Endodermal cell (in vitro differentiated cells): ENCODE results near the gene CCNQ. TPM values are rescaled to one million over a fixed set of nuclear protein-coding genes. Genes with fewer than 3 reads are reported as not detected.

Experiments used
- DNase-seq: peaks from one replicate; pipeline ENCODE4 v3.0.0-alpha.2; 2017
- H3K27ac ChIP-seq: 2 replicates; pipeline ENCODE4 v1.5.1; 2013; ENCODE audit warnings: mild to moderate bottlenecking, low read depth, low read length, moderate library complexity
- H3K27me3 ChIP-seq: 2 replicates; pipeline ENCODE4 v1.6.1; 2013; ENCODE audit warnings: mild to moderate bottlenecking, low read length, moderate library complexity; ENCODE audit not compliant: insufficient read depth, control insufficient read depth, poor library complexity, severe bottlenecking
- H3K36me3 ChIP-seq: 2 replicates; pipeline ENCODE4 v1.7.0; 2013; ENCODE audit warnings: mild to moderate bottlenecking, low read length, moderate library complexity; ENCODE audit not compliant: control insufficient read depth, insufficient read depth
- H3K4me1 ChIP-seq: one replicate; pipeline ENCODE4 v1.7.0; 2013; ENCODE audit warnings: low read length; ENCODE audit not compliant: control insufficient read depth, insufficient read depth
- H3K4me3 ChIP-seq: 2 replicates; pipeline ENCODE4 v1.5.1; 2013; ENCODE audit warnings: mild to moderate bottlenecking, low read length, moderate library complexity
- H3K9ac ChIP-seq: 2 replicates; pipeline ENCODE4 v1.6.1; 2013; ENCODE audit warnings: mild to moderate bottlenecking, low read length, moderate library complexity; ENCODE audit not compliant: poor library complexity, severe bottlenecking; ENCODE audit errors: extremely low read depth
- H3K9me3 ChIP-seq: 2 replicates; pipeline ENCODE4 v1.6.1; 2013; ENCODE audit warnings: mild to moderate bottlenecking, low read length, moderate library complexity; ENCODE audit not compliant: control insufficient read depth
- H3K27ac Mint-ChIP-seq: 2 replicates; pipeline ENCODE4 v1.8.0; 2020; ENCODE audit warnings: mixed read lengths
- H3K27me3 Mint-ChIP-seq: 2 replicates; pipeline ENCODE4 v1.8.0; 2021; ENCODE audit warnings: mild to moderate bottlenecking, mixed read lengths; ENCODE audit not compliant: insufficient read depth
- H3K36me3 Mint-ChIP-seq: 2 replicates; pipeline ENCODE4 v1.8.0; 2020; ENCODE audit warnings: low read depth, mixed read lengths
- H3K4me1 Mint-ChIP-seq: 2 replicates; pipeline ENCODE4 v1.8.0; 2020; ENCODE audit warnings: mixed read lengths
- H3K4me3 Mint-ChIP-seq: 2 replicates; pipeline ENCODE4 v1.8.0; 2020; ENCODE audit warnings: mild to moderate bottlenecking, moderate library complexity, mixed read lengths
- H3K9me3 Mint-ChIP-seq: 2 replicates; pipeline ENCODE4 v1.8.0; 2020; ENCODE audit warnings: mild to moderate bottlenecking, mixed read lengths
- WGBS, 2 experiments: methylation state at CpG; one replicate each; pipeline versions ENCODE4 v1.1.5 to v1.1.7; 2013; ENCODE audit warnings: missing lambda C conversion rate in 2 of 2, mixed read lengths in 1 of 2; ENCODE audit not compliant: insufficient coverage in 1 of 2, insufficient read length in 1 of 2; 5-methylcytosine and 5-hydroxymethylcytosine counted together
- total RNA-seq, 2 donors: library from RNA; stranded (reverse); fragmentation: NEBNext Ultra II Directional in 1 of 2; extraction: Animal tissue kit (Norgen Biotek cat#: 25700) in 1 of 2; gene quantifications; 2 replicates in 1 of 2; 3 replicates in 1 of 2; pipeline ENCODE4 v1.2.1, GENCODE V29; 2021
- TF ChIP-seq, protein P1 (sequence below): fragments of 200-600 bp; sonication (generic); conservative IDR thresholded peaks from 2 replicates; pipeline ENCODE4 v1.5.0; 2021; ENCODE audit warnings: antibody characterized with exemption, mild to moderate bottlenecking

The CCNQ gene
- total RNA-seq, 2 donors from 2014 or later, result 17.1 to 20.8 TPM

GRCh38 chrX:153587342-153587741 lies 11.6 kb downstream of the CCNQ start:
- Histone ChIP-seq H3K27me3 (no peaks in the 10 kb centered on the region), H3K4me3 (no peak overlapping the region), H3K27ac (no peak overlapping the region), H3K9ac (no peak overlapping the region), H3K36me3 (no peaks in the 10 kb centered on the region), H3K9me3 (no peaks in the 10 kb centered on the region), H3K4me1 (no peaks in the 10 kb centered on the region)
- no peak for DNase-seq
- Mint-ChIP-seq H3K36me3 (peaks cover 20% of the 10 kb centered on the region), H3K27ac (no peak overlapping the region), H3K27me3 (no peaks in the 10 kb centered on the region), H3K4me3 (no peak overlapping the region), H3K9me3 (peaks cover 78% of the 10 kb centered on the region), H3K4me1 (no peaks in the 10 kb centered on the region)
- WGBS, 2 experiments, result 83 to 93% methylated on average over 1 to 10 of the region's 10 CpGs
- TF ChIP-seq, protein P1, sequence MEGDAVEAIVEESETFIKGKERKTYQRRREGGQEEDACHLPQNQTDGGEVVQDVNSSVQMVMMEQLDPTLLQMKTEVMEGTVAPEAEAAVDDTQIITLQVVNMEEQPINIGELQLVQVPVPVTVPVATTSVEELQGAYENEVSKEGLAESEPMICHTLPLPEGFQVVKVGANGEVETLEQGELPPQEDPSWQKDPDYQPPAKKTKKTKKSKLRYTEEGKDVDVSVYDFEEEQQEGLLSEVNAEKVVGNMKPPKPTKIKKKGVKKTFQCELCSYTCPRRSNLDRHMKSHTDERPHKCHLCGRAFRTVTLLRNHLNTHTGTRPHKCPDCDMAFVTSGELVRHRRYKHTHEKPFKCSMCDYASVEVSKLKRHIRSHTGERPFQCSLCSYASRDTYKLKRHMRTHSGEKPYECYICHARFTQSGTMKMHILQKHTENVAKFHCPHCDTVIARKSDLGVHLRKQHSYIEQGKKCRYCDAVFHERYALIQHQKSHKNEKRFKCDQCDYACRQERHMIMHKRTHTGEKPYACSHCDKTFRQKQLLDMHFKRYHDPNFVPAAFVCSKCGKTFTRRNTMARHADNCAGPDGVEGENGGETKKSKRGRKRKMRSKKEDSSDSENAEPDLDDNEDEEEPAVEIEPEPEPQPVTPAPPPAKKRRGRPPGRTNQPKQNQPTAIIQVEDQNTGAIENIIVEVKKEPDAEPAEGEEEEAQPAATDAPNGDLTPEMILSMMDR, result no peak

DNA sequence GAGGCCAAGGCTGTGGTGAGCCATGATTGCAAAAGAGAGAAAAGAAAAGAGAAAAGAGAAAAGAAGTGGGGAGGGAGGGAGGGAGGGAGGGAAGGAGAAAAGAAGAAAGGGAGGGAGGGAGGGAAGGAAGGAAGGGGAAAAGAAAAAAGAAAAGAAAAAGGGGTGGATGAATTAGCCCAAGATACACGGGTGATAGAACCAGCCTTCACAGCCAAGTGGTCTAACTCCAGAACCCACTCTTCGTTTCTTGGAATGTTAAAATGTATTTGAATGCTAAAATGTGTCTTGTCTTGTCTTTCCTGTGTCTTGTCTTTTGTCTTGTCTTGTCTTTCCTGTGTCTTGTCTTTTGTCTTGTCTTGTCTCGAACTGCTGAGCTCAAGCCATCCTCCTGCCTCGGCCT lies 13.1 kb downstream of the CCNQ start:
- H3K4me3 ChIP-seq, result no peak overlapping the region
- no peak overlapping the region for H3K9ac ChIP-seq
- no peaks in the 10 kb centered on the region for H3K4me1 ChIP-seq
- DNase-seq, result no peak
- H3K27ac Mint-ChIP-seq, result no peak overlapping the region
- no peaks in the 10 kb centered on the region for H3K4me1 Mint-ChIP-seq
- peaks cover 19% of the 10 kb centered on the region for H3K36me3 Mint-ChIP-seq
- no peak overlapping the region for H3K27ac ChIP-seq
- 86 to 100% methylated on average over 3 to 4 of the region's 4 CpGs for whole genome bisulfite sequencing, 2 experiments
- peaks cover 77% of the 10 kb centered on the region for H3K9me3 Mint-ChIP-seq
- H3K27me3 Mint-ChIP-seq, result no peaks in the 10 kb centered on the region
- H3K9me3 ChIP-seq, result no peaks in the 10 kb centered on the region
- H3K27me3 ChIP-seq, result no peaks in the 10 kb centered on the region
- TF ChIP-seq, protein P1, result no peak
- no peak overlapping the region for H3K4me3 Mint-ChIP-seq
- no peaks in the 10 kb centered on the region for H3K36me3 ChIP-seq

DNA sequence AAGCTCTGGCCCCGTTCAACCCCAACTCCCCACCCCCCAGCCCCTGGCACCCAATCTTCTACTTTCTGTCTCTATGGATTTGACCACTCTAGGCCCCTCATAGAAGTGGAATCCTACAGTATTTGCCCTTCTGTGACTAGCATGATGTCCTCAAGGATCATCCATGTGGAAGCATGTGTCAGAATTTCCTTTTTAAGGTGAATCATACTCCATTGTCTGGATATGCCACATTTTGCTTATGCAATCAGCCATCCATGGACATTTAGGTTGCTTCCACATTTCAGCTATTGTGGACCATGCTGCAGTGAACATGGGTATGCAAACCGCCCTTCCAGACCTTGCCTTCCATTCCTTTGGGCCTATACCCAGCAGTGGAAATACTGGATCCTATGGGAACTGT lies 15.5 kb downstream of the CCNQ start:
- Histone ChIP-seq H3K4me1 (no peaks in the 10 kb centered on the region), H3K9ac (no peak overlapping the region), H3K36me3 (no peaks in the 10 kb centered on the region), H3K4me3 (no peak overlapping the region), H3K27ac (no peak overlapping the region), H3K9me3 (no peaks in the 10 kb centered on the region), H3K27me3 (no peaks in the 10 kb centered on the region)
- TF ChIP-seq, protein P1, result no peak
- H3K4me3 Mint-ChIP-seq, result no peak overlapping the region
- H3K27me3 Mint-ChIP-seq, result peaks cover 5% of the 10 kb centered on the region
- WGBS, 2 experiments, result 93% methylated on average over 2 of the region's 2 CpGs; no CpG with 5 or more reads in 1 of the 2 experiments
- peaks cover 74% of the 10 kb centered on the region for H3K9me3 Mint-ChIP-seq
- no peak overlapping the region for H3K27ac Mint-ChIP-seq
- peaks cover 5% of the 10 kb centered on the region for H3K4me1 Mint-ChIP-seq
- DNase-seq, result no peak
- H3K36me3 Mint-ChIP-seq, result peaks cover 13% of the 10 kb centered on the region
